Measurements from ENCODE around the gene DDX3X.
"Not testable (repeated sequence)": the region's sequence is repeated elsewhere in the genome, so short reads cannot be mapped to it uniquely, and the experiment has no call there.

DDX3X gene

GRCh38 chrX:41377624-41378023 lies 43.7 kb downstream of the DDX3X start:
- DNase-seq: no peak

DNA sequence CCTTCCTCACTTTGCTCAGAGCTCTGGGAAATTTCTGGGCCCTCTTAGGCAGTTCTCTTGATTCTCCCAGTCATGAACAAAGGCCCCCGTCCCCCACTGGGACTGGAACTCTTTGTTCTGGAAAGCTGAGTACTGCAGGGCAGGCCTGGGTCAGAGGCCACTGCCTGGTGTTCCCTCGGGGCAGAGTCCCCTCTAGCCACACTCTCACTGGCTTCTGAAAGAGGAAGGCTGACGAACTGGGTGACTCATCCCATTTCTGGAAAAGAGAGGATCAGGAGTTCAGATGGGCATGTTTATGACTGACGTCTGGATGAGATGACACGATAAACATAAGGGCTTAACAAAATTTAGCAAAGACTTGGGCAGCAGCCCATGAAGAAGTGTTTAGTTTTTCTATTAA lies 47.7 kb downstream of the DDX3X start:
- DNase-seq: no peak

GRCh38 chrX:41382714-41383645 lies 49.0 kb downstream of the DDX3X start:
- DNase-seq: peak; percentile 89

GRCh38 chrX:41384051-41384705 lies 50.2 kb downstream of the DDX3X start:
- DNase-seq: peak; percentile 75

DNA sequence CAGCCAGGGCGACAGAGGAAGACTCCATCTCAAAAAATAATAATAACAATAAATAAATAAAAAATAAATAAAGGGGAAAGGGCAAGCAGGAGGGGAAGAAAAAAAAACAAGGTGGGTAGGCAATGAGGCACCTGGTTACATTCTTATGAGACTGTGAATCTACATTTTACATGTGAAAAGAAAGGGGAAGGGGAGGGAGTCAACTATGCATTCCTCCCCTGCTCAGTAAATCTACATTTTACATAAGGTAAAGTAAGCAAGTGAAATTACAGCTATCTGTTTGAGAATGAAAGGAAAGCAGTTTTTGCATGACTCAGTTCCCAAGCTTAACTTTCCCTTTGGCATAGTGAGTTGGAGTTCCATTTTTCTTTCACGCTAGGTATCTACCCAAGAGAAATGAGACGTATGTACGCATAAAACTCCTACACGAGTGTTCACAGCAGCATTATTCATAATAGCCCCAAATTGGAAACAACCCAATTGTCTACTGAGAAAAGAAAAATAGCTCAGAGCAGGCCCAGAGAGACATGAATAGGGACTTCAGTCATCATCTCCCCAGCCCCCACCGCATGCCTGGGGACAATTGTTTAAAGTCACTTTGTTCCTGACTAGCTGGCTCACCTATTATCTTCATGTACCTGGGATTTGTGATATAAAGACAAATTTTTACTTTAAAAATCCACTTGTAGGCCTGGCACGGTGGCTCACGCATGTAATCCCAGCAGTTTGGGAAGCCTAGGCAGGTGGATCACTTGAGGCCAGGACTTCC lies 52.4 kb downstream of the DDX3X start:
- DNase-seq: no peak

- no peak for DNase-seq
Measured at GRCh38 chrX:41388543-41388942, 54.6 kb downstream of the DDX3X start.

- DNase-seq: no peak
Measured at GRCh38 chrX:41389311-41389888, 55.4 kb downstream of the DDX3X start.

- not testable (repeated sequence) for DNase-seq
Measured at GRCh38 chrX:41390576-41390975, 56.6 kb downstream of the DDX3X start.

- DNase-seq: no peak
Measured at GRCh38 chrX:41391606-41392005, 57.6 kb downstream of the DDX3X start.

DNA sequence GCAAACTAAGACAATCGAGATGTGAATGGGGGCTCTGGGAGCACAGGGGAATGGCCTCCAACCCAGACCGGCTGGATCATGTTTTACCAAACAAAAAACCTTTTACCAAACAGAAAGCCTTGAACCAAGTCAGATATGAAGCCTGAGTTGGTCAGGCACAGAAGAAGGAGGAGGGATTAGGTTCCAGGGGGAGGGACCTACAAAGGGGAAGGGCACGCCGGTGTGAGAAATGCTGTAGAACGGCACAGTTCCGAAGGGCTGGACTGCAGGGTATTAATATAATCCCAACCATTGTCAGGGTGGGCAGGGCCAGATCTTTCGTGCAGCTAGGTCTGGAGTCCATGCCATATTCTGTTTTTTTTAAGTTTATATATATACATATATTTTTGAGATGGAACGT lies 60.3 kb downstream of the DDX3X start:
- no peak for DNase-seq

DNA sequence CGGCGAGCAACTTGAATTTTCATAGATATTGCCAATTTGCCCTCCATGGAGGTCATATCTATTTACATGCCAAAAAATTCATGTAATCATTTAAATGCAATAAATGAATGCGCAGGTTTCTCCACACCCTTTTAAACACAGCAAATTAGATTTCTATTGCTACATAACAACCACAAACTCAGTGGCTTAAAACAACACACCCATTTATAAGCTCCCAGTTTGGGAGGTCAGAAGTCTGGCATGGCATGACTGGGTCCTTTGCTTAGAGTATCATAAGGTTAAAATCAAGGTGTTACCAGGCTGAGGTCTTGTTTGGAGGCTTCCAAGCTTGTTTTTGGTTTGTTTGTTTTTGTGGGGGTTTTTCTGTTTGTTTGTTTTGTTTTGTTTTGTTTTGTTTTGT lies 63.3 kb downstream of the DDX3X start:
- no peak for DNase-seq

- DNase-seq: no peak
Measured at GRCh38 chrX:41397768-41398167, 63.8 kb downstream of the DDX3X start.

- not testable (repeated sequence) for DNase-seq
Measured at GRCh38 chrX:41402556-41402955, 68.6 kb downstream of the DDX3X start.

DNA sequence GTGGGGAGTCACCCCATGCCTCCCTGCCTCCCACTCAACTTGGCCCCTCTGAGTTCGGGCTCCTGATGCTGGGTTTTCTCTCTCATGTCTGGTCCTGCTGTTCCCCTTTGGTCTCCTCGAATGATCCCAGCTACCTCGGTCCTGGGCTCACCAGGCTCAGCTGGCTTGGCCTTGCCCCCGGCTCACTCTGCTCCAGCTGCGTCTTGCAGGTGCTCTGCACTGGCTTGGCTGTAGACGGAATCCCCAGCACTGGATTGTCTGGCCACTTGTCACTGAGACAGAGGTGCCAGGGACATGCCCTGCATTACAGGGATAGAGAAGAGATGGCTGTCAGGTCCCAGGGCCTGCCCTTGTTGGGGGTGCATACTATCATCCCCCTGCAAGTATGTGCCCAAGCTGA lies 71.6 kb downstream of the DDX3X start:
- DNase-seq: no peak

DNA sequence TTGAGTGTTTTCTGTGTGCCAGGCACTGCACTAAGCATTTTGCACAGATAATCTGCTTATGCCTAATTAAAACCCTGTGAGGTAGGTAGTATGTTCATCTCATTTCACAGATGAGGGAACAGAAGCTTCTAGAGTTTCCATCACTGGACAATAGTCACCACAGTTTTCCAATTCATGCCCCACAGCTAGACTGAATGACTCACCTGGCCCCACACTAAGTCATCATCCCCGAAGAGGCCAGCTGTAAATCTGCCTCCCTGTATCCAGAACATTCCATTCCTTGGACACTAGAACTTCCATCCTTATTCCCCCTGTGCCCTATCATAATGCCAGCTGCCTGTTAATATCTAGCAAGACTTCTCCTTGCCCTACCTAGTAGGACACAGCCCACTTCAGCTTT lies 72.2 kb downstream of the DDX3X start:
- no peak for DNase-seq

GRCh38 chrX:41407816-41408215 lies 73.9 kb downstream of the DDX3X start:
- no peak for DNase-seq

GRCh38 chrX:41408576-41408975 lies 74.6 kb downstream of the DDX3X start:
- no peak for DNase-seq

DNA sequence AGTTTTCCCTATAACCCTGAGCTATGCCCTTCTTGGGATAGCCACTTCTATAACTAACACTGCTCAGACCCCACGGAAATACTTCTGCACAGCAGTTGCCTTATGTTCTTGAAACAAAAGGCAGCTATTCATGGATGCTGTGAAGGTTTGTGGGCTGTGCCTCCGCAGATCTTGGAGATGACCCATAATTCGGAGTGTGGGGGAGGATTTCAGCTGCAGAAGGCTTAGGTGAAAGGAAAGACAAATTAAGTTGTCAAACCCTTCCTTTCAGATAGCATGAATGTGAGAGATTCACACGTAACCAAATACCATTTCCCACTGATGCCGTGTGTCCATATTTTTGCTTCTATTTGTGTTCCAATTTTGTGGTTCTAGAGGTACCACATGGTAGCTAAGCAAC lies 75.0 kb downstream of the DDX3X start:
- DNase-seq: no peak

- DNase-seq: not testable (repeated sequence)
Measured at GRCh38 chrX:41411222-41411621, 77.3 kb downstream of the DDX3X start.

DNA sequence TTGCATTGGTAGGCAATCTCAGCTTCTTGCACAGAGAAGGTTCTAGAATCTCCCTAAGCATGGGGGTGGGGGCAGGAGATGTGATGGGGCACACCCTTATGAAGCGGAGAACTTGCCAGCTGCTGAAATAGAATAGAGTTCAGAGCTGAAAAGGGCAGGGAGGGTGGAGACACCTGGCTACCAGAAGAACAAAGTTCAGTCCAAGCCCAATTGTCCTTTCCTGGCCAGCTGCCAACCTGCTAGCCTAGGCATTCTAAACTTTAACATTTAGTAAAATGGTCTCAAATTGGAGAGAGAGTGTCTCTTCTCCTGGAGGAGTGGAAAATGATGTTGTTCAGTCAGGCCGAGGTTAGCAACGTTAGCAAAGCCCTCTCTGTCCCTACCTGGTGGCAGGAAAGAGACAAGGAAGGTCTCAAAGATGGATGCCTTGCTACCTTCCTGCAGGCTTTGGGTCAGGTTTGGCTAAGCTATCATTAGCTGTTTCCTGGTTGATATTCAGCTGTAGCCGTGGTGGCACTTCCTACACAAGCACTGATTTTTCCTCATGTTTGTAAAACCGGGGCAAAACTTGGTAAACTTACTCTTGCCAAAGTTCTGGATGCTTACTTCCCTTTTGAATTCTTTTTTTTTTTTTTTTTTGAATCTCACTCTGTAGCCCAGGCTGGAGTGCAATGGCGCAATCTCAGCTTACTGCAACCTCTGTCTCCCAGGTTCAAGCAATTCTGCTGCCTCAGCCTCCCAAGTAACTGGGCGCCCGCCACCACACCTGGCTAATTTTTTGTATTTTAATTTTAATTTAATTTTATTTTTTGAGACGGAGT lies 78.5 kb downstream of the DDX3X start:
- no peak for DNase-seq

All from CD4-positive, alpha-beta T cell treated with Interleukin-4 for 4 hours (primary cell).